ENCODE results near the gene RGCC. TPM values are rescaled to one million over a fixed set of nuclear protein-coding genes. Genes with fewer than 3 reads are reported as not detected.
A peak's percentile ranks its signal among the peaks of the same experiment; 100 is the strongest.

Gene RGCC
- total and polyA plus RNA-seq, 2 of the 4 experiments (the other 2 are of a cell fraction) = 7.5 to 7.6 TPM

DNA sequence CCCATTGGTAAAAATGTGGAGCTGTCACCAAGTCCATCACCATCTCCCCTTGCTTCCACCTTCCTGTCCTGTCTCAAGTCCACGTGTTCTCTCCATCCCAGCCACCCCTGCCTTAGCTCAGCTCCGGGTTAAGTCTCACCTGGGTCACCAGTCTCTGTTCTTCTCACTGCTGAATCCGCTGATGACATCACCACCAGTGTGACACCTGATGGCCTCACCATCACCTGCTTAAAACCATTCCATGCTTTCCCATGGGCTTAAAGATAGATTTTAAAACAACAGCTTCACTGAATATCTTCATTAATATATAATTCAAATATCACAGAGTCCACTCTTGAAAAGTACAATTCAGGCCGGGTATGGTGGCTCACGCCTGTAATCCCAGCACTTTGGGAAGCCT is 42.1 kb downstream of the RGCC start:
- H3K14ac ChIP-seq (replicated peaks; ENCODE audit: low read depth, low read length) = 0 out of 2 replicates have a peak overlapping the region, but pooled peaks have one; percentile 10
- H4K20me1 ChIP-seq (ENCODE audit: insufficient read depth, low read length) = no peaks in the 10 kb centered on the region
- intact Hi-C loops (cut with micrococcal nuclease) = no loop called here
- H3K4me1 ChIP-seq (ENCODE audit: control insufficient read depth, insufficient read depth, low read length) = peaks cover 13% of the 10 kb centered on the region
- H3K9me3 ChIP-seq (ENCODE audit: control insufficient read depth, insufficient read depth, low read length) = no peaks in the 10 kb centered on the region
- no peak overlapping the region for H2BK120ac ChIP-seq (ENCODE audit: low read depth, low read length)
- no peak for DNase-seq
- H3K9me1 ChIP-seq (ENCODE audit: insufficient read depth, low read length) = peaks cover 3% of the 10 kb centered on the region; the same call in 1 of the 2 replicates
- H2BK15ac ChIP-seq (ENCODE audit: low read depth, low read length) = peak overlapping the region; percentile 65; the same call in 2 of the 3 replicates
- H2BK5ac ChIP-seq (ENCODE audit: low read depth, low read length, poor library complexity, severe bottlenecking) = no peak overlapping the region
- no peak overlapping the region for H3K23ac ChIP-seq (ENCODE audit: low read depth, low read length)
- H4K5ac ChIP-seq (ENCODE audit: low read depth, low read length) = no peak overlapping the region
- POLR2A ChIA-PET (ENCODE audit: unreplicated experiment) = no interaction called here
- H2AK9ac ChIP-seq (replicated peaks; ENCODE audit: low read depth, low read length, poor library complexity) = no peak overlapping the region
- ATAC-seq (ENCODE audit: low read depth) = no peak
- H3K9ac ChIP-seq (ENCODE audit: low read depth, low read length) = no peak overlapping the region
- H3K36me3 ChIP-seq (ENCODE audit: control insufficient read depth, insufficient read depth, low read length) = no peaks in the 10 kb centered on the region
- WGBS, 2 experiments (ENCODE audit: extremely low coverage in 2 of 2, insufficient read length in 1 of 2) = 98% methylated on average over 5 of the region's 5 CpGs; no CpG with 5 or more reads in 1 of the 2 experiments
- peak overlapping the region; percentile 14; the same call in 1 of the 2 replicates for H3K4ac ChIP-seq (ENCODE audit: low read depth, low read length)
- no peak overlapping the region for H4K8ac ChIP-seq (ENCODE audit: low read depth in 2 of 2, low read length in 2 of 2)
- in situ Hi-C loops (cut with MboI; ENCODE audit: low sequenced_read_pairs) = no loop called here
- H3K27ac ChIP-seq (ENCODE audit: insufficient read depth, low read length) = no peak overlapping the region
- no peak overlapping the region for H3K4me3 ChIP-seq (ENCODE audit: insufficient read depth, low read depth, low read length)
- no peak overlapping the region for H3K4me2 ChIP-seq (ENCODE audit: low read depth, low read length)
- H2AK5ac ChIP-seq (ENCODE audit: low read depth, low read length) = peak overlapping the region; percentile 63
- BruUV-seq (replicated peaks) = no TSS peak
- no peak overlapping the region for H2AFZ ChIP-seq (replicated peaks; ENCODE audit: low read length, poor library complexity)
- H3K27me3 ChIP-seq (ENCODE audit: control insufficient read depth, insufficient read depth, low read length) = no peaks in the 10 kb centered on the region
- H3K56ac ChIP-seq (ENCODE audit: extremely low read depth, insufficient read depth, low read length) = no peak overlapping the region
- H2BK20ac ChIP-seq (ENCODE audit: low read depth, low read length) = 0 out of 2 replicates have a peak overlapping the region, but pooled peaks have one; percentile 33
- H3K18ac ChIP-seq (ENCODE audit: low read depth, low read length) = no peak overlapping the region
- peak overlapping the region; percentile 21; the same call in 1 of the 2 replicates for H4K91ac ChIP-seq (ENCODE audit: insufficient read depth, low read depth, low read length)
- CTCF ChIA-PET = no interaction called here
- TF ChIP-seq MAFK (IDR thresholded peaks at IDR 0.05; ENCODE audit: low read depth, low read length) = no peak
- TF ChIP-seq CHD1 (IDR thresholded peaks at IDR 0.05; ENCODE audit: low read depth, low read length) = no peak
- no peak for TF ChIP-seq NFE2L2 (IDR thresholded peaks at IDR 0.05; ENCODE audit: low read depth, low read length)
- TF ChIP-seq RCOR1 (IDR thresholded peaks at IDR 0.05; ENCODE audit: insufficient replicate concordance, low read length) = no peak
- no peak for TF ChIP-seq CEBPB (IDR thresholded peaks at IDR 0.05; ENCODE audit: low read depth, low read length)
- TF ChIP-seq, protein P1, sequence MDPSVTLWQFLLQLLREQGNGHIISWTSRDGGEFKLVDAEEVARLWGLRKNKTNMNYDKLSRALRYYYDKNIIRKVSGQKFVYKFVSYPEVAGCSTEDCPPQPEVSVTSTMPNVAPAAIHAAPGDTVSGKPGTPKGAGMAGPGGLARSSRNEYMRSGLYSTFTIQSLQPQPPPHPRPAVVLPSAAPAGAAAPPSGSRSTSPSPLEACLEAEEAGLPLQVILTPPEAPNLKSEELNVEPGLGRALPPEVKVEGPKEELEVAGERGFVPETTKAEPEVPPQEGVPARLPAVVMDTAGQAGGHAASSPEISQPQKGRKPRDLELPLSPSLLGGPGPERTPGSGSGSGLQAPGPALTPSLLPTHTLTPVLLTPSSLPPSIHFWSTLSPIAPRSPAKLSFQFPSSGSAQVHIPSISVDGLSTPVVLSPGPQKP (IDR thresholded peaks at IDR 0.05; ENCODE audit: borderline replicate concordance, low read depth, low read length) = no peak
- no peak for TF ChIP-seq RAD21 (IDR thresholded peaks at IDR 0.05; ENCODE audit: low read length)
- TF ChIP-seq RFX5 (IDR thresholded peaks at IDR 0.05; ENCODE audit: low read depth, low read length) = no peak
- TF ChIP-seq SMC3 (IDR thresholded peaks at IDR 0.05; ENCODE audit: low read depth, low read length) = no peak
- no peak for TF ChIP-seq FOS (IDR thresholded peaks at IDR 0.05; ENCODE audit: low read depth, low read length)
- TF ChIP-seq, protein P2, sequence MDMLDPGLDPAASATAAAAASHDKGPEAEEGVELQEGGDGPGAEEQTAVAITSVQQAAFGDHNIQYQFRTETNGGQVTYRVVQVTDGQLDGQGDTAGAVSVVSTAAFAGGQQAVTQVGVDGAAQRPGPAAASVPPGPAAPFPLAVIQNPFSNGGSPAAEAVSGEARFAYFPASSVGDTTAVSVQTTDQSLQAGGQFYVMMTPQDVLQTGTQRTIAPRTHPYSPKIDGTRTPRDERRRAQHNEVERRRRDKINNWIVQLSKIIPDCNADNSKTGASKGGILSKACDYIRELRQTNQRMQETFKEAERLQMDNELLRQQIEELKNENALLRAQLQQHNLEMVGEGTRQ (IDR thresholded peaks at IDR 0.05; ENCODE audit: low read depth, low read length) = no peak
- no peak for TF ChIP-seq BHLHE40 (IDR thresholded peaks at IDR 0.05; ENCODE audit: low read depth, low read length)
- no peak for TF ChIP-seq MXI1 (IDR thresholded peaks at IDR 0.05; ENCODE audit: borderline replicate concordance, low read depth, low read length)
- TF ChIP-seq, protein P3, sequence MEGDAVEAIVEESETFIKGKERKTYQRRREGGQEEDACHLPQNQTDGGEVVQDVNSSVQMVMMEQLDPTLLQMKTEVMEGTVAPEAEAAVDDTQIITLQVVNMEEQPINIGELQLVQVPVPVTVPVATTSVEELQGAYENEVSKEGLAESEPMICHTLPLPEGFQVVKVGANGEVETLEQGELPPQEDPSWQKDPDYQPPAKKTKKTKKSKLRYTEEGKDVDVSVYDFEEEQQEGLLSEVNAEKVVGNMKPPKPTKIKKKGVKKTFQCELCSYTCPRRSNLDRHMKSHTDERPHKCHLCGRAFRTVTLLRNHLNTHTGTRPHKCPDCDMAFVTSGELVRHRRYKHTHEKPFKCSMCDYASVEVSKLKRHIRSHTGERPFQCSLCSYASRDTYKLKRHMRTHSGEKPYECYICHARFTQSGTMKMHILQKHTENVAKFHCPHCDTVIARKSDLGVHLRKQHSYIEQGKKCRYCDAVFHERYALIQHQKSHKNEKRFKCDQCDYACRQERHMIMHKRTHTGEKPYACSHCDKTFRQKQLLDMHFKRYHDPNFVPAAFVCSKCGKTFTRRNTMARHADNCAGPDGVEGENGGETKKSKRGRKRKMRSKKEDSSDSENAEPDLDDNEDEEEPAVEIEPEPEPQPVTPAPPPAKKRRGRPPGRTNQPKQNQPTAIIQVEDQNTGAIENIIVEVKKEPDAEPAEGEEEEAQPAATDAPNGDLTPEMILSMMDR (conservative IDR thresholded peaks at IDR 0.05; ENCODE audit: low read depth, low read length) = no peak
- no peak for TF ChIP-seq MAZ (IDR thresholded peaks at IDR 0.05; ENCODE audit: borderline replicate concordance, low read depth, low read length)
- TF ChIP-seq POLR2A (IDR thresholded peaks at IDR 0.05; ENCODE audit: low read depth, low read length) = no peak
- H3K79me1 ChIP-seq (ENCODE audit: low read depth in 1 of 2, low read length in 2 of 2) = no peaks in the 10 kb centered on the region
- dilution Hi-C loops (cut with HindIII; ENCODE audit: low sequenced_read_pairs, unreplicated experiment) = no loop called here
